HG03565 (cell line): Measurements from ENCODE around the gene PLA2G3.
"Not testable (repeated sequence)": the region's sequence is repeated elsewhere in the genome, so short reads cannot be mapped to it uniquely, and the experiment has no call there.

Experiments used
- ATAC-seq: cut with Tn5 transposase; IDR thresholded peaks from one replicate; pipeline ENCODE4 v1.9.1; 2021; ENCODE audit warnings: mild to moderate bottlenecking, moderate library complexity; ENCODE audit not compliant: unreplicated experiment

Gene PLA2G3

DNA sequence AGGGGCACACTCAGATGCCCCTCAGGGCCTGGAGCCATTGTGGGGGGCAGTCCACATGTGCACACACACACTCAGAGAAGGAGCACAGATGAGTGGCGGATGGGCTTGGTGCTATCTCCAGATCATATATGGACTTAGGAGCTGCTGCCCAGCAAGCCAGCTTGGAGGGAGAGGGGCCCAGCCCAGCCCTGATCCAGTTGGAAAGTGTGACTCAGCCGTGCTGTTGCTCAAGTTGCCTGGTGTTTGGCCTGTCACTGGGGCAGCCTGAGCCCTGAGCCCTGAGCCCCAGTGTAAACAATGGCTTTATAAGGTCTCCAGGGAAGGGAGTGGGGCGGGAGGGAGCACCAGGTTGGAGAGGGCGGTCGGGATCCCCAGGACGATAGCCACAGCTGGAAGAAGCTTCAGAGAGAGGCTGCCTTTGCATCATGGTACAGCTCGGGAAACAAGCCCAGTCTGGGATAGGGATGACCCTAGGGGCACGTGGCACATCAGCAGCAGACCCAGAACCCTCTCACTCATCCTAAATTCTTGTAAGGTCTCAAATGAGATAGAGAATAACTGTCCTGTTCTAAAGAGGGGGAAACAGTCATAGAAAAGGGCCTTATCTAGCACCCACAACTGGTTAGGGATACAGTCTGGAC, 37.7 kb downstream of the PLA2G3 start:
- ATAC-seq, result no peak

GRCh38 chr22:31100762-31101525, 39.4 kb downstream of the PLA2G3 start:
- ATAC-seq, result no peak

GRCh38 chr22:31099841-31100761, 40.2 kb downstream of the PLA2G3 start:
- no peak for ATAC-seq

DNA sequence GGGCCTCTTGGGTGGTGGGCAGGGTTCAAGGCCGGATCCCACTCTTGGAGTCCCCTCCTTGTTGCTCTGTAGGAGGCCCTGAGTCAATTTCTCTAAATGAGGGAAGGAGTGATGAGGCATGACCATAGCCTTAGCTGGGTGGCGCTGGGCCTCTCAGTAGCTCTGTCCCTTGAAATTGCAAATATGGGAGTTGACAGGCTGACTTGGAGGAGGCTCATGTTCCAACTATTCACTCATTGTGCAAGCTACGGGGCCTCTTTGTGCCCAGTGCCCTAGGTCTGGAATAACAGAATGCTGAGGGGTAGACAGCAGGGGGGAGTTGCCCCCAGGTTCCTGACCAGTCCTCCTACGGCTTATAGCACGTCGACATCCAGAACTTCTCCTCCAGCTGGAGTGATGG, 40.9 kb downstream of the PLA2G3 start:
- no peak for ATAC-seq

- ATAC-seq, result no peak
Observed at GRCh38 chr22:31098632-31099110, 41.6 kb downstream of the PLA2G3 start.

GRCh38 chr22:31097941-31098631, 42.2 kb downstream of the PLA2G3 start:
- ATAC-seq, result no peak

GRCh38 chr22:31097539-31097938, 42.8 kb downstream of the PLA2G3 start:
- not testable (repeated sequence) for ATAC-seq

DNA sequence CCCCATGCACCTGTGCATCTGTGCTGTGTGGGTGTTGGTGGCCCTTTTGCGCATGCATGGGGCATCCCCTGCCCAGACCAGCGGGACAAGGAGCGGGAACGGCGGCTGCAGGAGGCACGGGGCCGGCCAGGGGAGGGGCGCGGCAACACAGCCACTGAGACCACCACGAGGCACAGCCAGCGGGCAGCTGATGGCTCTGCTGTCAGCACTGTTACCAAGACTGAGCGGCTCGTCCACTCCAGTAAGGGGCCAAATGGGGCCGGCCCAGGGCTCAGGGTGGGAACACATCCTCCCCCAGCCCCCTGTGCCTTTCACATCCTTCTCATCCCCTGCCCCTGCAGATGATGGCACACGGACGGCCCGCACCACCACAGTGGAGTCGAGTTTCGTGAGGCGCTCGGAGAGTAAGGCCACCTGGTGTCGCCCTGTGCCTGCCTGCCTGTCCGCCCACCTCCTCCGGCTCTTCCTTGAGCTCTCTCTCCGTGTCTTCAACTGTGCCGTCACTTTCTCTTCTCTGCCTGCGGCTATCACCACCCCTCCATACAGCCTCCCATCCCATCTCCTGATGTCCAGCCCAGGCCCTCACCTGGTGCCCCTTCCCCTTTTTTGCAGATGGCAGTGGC, 43.5 kb downstream of the PLA2G3 start:
- no peak for ATAC-seq

DNA sequence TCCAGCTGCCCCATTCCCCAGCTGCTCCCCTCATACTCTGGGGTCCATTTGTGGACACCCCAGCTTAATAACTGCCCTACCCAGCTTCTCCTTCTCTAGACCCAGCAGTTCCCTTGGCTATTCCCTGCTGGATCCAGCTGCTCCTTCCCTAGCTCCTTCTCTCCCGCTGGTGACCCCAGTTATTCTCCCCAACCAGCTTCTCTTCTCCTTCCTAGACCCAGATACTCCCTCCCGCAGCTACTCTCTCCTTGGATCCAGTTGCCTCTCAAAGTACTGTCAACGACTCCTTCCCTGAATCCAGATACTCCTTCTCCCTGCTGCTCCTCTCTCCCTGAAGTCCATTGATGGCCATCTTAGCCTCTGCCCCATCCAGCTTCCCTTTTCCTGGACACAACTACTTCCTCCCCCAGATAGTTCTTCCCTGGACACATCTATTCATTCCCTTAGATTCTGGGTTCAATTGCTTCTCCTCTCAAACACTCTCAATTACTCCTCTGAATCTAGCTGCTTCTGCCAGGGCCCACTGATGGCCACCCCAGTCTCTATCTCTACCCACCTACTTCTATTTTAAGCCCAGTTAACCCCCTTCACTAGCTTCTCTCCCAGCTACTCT, 44.6 kb downstream of the PLA2G3 start:
- no peak for ATAC-seq

GRCh38 chr22:31094741-31095140, 45.6 kb downstream of the PLA2G3 start:
- ATAC-seq, result no peak

GRCh38 chr22:31094021-31094551, 46.2 kb downstream of the PLA2G3 start:
- no peak for ATAC-seq

DNA sequence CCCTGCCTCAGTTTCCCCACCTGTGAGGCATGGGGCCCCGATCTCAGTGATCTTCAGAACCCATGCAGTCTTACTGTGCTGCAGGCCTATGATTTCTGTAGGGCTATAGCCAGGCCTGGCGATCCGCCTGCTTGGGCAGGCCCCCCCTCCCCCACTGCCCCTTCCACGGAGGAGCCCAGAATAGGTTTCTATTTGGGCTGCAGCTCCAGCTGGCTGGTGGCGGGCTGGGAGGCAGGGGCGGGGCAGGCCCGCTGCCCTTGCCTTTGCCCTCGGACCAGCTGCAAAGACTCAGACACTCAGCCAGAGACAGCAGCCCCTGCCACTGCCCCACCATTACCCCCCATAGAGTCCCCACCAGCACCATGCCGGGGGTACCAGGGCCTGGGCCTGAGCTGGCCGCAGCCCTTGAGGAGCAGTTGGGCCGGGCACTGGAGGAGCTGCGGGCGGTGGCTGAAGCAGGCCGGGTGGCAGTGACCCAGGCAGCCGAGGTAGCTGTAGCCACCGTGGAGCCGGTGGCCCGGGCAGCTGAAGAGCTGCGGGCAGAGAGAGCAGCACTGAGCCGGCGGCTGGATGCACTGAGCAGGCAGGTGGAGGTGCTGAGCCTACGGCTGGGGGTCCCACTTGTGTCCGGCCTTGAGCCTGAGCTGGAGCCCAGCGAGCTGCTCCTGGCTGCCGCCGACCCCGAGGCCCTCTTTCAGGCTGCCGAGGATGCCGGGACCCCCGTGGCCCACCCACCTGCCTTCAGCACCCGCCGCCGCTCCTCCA, 47.0 kb downstream of the PLA2G3 start:
- ATAC-seq, result no peak

GRCh38 chr22:31092161-31092560, 48.1 kb downstream of the PLA2G3 start:
- no peak for ATAC-seq

- no peak for ATAC-seq
Observed at GRCh38 chr22:31091106-31091975, 49.0 kb downstream of the PLA2G3 start.

- ATAC-seq, result no peak
Observed at GRCh38 chr22:31090217-31091085, 49.9 kb downstream of the PLA2G3 start.

DNA sequence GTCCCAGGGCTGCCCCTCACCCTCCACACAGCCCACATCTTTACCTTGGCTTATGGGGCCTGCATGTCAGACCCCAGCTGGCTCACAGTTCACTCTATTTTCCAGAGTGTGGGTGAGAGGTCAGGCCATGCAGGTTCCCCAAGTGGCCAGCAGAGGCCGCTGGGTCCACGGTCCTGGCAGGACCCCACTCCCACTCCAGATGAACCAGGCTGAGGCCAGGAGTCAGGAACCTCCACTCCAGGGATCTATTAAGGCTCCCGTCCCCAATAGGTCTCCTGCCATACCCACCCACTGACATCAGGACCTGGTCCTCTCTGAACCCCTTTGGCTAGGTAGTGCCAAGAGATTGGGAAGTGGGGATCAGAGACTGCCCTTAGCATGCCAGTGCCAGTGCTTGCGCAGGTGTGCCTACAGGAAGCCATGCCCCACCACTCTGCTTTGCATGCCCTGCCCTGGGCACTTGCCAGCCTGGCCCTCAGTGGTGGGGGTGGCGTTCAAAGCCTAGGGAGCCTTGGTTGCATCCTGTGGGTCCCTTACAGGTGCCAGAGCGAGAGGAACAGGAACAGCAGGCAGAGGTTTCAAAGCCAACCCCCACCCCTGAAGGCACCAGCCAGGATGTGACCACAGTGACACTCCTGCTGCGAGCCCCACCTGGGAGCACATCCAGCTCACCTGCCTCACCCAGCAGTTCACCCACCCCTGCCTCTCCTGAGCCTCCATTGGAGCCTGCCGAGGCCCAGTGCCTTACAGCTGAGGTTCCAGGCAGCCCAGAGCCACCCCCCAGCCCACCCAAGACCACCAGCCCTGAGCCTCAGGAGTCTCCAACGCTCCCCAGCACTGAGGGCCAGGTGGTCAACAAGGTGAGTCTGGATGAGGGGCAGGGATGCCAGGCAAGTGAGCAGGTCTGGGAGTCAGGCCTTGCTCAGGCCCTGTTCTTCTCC, 50.9 kb downstream of the PLA2G3 start:
- ATAC-seq, result no peak
